GM23248 (cell line): ENCODE data around the gene ELF2. TPM values are rescaled to one million over a fixed set of nuclear protein-coding genes. Genes with fewer than 3 reads are reported as not detected.

ENCODE experiments used
- DNase-seq: peaks from one replicate; pipeline ENCODE4 v3.0.0-alpha.2; 2015
- H2AFZ ChIP-seq: fragments of 200-600 bp; sonication (generic); 2 replicates; pipeline ENCODE4 v1.6.1; 2016; ENCODE audit warnings: antibody characterized with exemption
- H3F3A ChIP-seq: fragments of 200-600 bp; sonication (generic); 2 replicates; pipeline ENCODE4 v1.6.1; 2016; ENCODE audit warnings: mild to moderate bottlenecking, antibody characterized with exemption, mixed run types; ENCODE audit not compliant: insufficient read depth
- H3K27ac ChIP-seq: fragments of 200-600 bp; sonication (generic); 2 replicates; pipeline ENCODE4 v1.5.1; 2016; ENCODE audit warnings: mild to moderate bottlenecking
- H3K27me3 ChIP-seq: fragments of 200-600 bp; sonication (generic); replicated peaks from 2 replicates; pipeline ENCODE4 v1.6.1; 2016; ENCODE audit warnings: mild to moderate bottlenecking; ENCODE audit not compliant: insufficient read depth
- H3K36me3 ChIP-seq: fragments of 200-600 bp; sonication (generic); 2 replicates; pipeline ENCODE4 v1.6.1; 2016; ENCODE audit warnings: low read depth, mild to moderate bottlenecking
- H3K4me1 ChIP-seq: fragments of 200-600 bp; sonication (generic); 2 replicates; pipeline ENCODE4 v1.6.1; 2016; ENCODE audit warnings: mild to moderate bottlenecking; ENCODE audit not compliant: insufficient read depth
- H3K4me2 ChIP-seq: fragments of 200-600 bp; sonication (generic); one replicate; pipeline ENCODE4 v1.6.1; 2016; ENCODE audit warnings: mild to moderate bottlenecking; ENCODE audit not compliant: unreplicated experiment
- H3K4me3 ChIP-seq: fragments of 200-600 bp; sonication (generic); 2 replicates; pipeline ENCODE4 v1.5.1; 2016; ENCODE audit warnings: mild to moderate bottlenecking
- H3K79me2 ChIP-seq: fragments of 200-600 bp; sonication (generic); 2 replicates; pipeline ENCODE4 v1.6.1; 2016; ENCODE audit warnings: mild to moderate bottlenecking; ENCODE audit not compliant: insufficient read depth
- H3K9ac ChIP-seq: fragments of 200-600 bp; sonication (generic); 2 replicates; pipeline ENCODE4 v1.6.1; 2016; ENCODE audit warnings: mild to moderate bottlenecking
- H3K9me2 ChIP-seq: fragments of 200-600 bp; sonication (generic); 2 replicates; pipeline ENCODE4 v1.6.1; 2016; ENCODE audit warnings: mixed run types, mild to moderate bottlenecking, moderate library complexity; ENCODE audit not compliant: insufficient read depth
- H3K9me3 ChIP-seq: fragments of 200-600 bp; sonication (generic); one replicate; pipeline ENCODE4 v1.6.1; 2017; ENCODE audit warnings: low read depth
- H4K20me1 ChIP-seq: fragments of 200-600 bp; sonication (generic); 2 replicates; pipeline ENCODE4 v1.6.0; 2016; ENCODE audit not compliant: insufficient read depth
- EZH2 ChIP-seq: fragments of 200-600 bp; sonication (generic); IDR thresholded peaks from 2 replicates; pipeline ENCODE4 v1.6.1; 2018; ENCODE audit warnings: antibody characterized with exemption, mild to moderate bottlenecking; ENCODE audit not compliant: insufficient read depth, poor library complexity, severe bottlenecking
- EZH2phosphoT487 ChIP-seq: fragments of 200-600 bp; sonication (generic); IDR thresholded peaks from 2 replicates; pipeline ENCODE4 v1.6.1; 2018; ENCODE audit warnings: antibody characterized with exemption, moderate library complexity, mild to moderate bottlenecking, low read depth; ENCODE audit not compliant: insufficient read depth
- WGBS, 2 experiments: methylation state at CpG; one replicate each; pipeline ENCODE4 v1.1.6; 2015 to 2017; ENCODE audit warnings: low lambda C conversion rate in 2 of 2, low coverage in 1 of 2; ENCODE audit errors: missing lambda C conversion rate in 2 of 2; 5-methylcytosine and 5-hydroxymethylcytosine counted together
- in situ Hi-C: fragments of 300-500 bp; cut with MboI; formaldehyde crosslinking; loops from 2 replicates; pipeline ENCODE4 v1.15.0; 2020
- polyA plus RNA-seq: library from polyadenylated mRNA; unstranded; fragments of >200 nt; fragmentation: Nextera tagmentation; extraction: Ambion mirVana; gene quantifications from 2 replicates; pipeline ENCODE4 v1.2.1, GENCODE V29; 2016
- total RNA-seq: library from RNA; depleted of rRNA; stranded (reverse); fragments of >200 nt; shearing (Covaris generic); gene quantifications from 2 replicates; pipeline ENCODE4 v1.2.3, GENCODE V29; 2014

ELF2 gene
- total and polyA plus RNA-seq, 2 experiments from 2014 or later: 18.8 to 34.5 TPM

DNA sequence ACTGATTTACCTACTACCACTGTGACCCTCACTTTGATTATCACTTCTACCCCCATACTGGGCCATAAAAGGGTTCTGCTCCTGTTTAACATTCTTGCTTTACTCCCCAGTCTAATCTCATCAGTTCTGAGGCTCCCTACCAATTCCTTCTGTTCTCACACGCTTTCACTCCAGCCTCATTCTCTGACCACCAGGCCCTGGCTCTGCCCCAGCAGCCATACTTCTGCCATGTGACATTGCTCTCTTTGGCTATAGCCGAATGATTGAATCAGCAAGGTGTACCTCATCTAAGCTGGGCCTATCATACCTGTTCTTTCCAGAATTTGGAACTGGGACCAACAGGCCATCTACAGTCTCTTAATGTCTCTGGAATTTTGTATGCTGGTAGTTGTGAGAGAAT, 14.4 kb upstream of the ELF2 start:
- in situ Hi-C loops: no loop called here
- Histone ChIP-seq H3K27me3 (no peaks in the 10 kb centered on the region), H3K36me3 (no peaks in the 10 kb centered on the region), H3K4me2 (no peak overlapping the region), H3K9me3 (no peaks in the 10 kb centered on the region), H3K79me2 (no peaks in the 10 kb centered on the region), H2AFZ (peak overlapping the region; percentile 33; the same call in 1 of the 2 replicates), H4K20me1 (no peaks in the 10 kb centered on the region), H3K4me1 (no peaks in the 10 kb centered on the region), H3K9ac (no peak overlapping the region), H3K4me3 (no peak overlapping the region), H3K9me2 (no peaks in the 10 kb centered on the region), H3F3A (no peaks in the 10 kb centered on the region), H3K27ac (no peak overlapping the region)
- DNase-seq: no peak
- WGBS, 2 experiments: 92 to 95% methylated on average over 2 of the region's 2 CpGs
- no peak for TF ChIP-seq EZH2phosphoT487
- TF ChIP-seq EZH2: no peak

DNA sequence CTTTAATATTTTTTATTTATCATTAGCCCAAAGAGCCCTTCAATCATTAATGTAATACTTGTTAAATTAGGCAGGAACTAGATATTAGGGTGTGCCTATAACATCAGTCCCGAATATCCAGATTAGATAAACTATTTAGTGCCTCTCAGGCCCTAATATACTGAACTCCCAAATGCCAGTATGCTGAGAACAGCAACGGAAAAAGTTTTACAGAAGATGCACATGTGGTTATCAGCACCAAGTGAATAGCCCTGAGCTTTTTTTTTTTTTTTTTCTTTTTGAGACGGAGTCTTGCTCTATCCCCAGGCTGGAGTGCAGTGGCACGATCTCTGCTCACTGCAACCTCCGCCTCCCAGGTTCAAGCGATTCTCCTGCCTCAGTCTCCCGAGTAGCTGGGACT, 13.0 kb upstream of the ELF2 start:
- Histone ChIP-seq H3K36me3 (no peaks in the 10 kb centered on the region), H3K9ac (no peak overlapping the region), H3K27me3 (no peaks in the 10 kb centered on the region), H2AFZ (no peak overlapping the region), H3K4me2 (no peak overlapping the region), H4K20me1 (no peaks in the 10 kb centered on the region), H3K4me3 (no peak overlapping the region), H3K9me2 (no peaks in the 10 kb centered on the region), H3K9me3 (no peaks in the 10 kb centered on the region), H3K27ac (no peak overlapping the region), H3K79me2 (no peaks in the 10 kb centered on the region), H3F3A (no peaks in the 10 kb centered on the region), H3K4me1 (no peaks in the 10 kb centered on the region)
- no peak for DNase-seq
- WGBS, 2 experiments: 78 to 83% methylated on average over 7 of the region's 7 CpGs
- in situ Hi-C loops: no loop called here
- TF ChIP-seq EZH2phosphoT487 (no peak), EZH2 (no peak)

DNA sequence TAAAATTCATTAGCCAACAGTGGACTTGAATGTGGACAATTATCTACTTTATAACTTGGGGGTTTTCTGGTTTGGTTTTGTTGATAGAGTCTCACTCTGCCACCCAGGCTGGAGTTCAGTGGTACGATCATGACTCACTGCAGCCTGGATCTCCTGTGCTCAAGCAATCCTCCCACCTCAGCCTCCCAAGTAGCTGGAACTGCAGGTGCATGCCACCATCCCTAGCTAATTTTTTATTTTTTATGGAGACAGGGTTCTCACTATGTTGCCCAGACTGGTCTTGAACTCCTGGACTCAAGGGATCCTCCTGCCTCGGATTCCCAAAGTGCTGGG, 12.4 kb upstream of the ELF2 start:
- TF ChIP-seq EZH2 (no peak), EZH2phosphoT487 (no peak)
- in situ Hi-C loops: no loop called here
- no peak for DNase-seq
- H3K4me1 ChIP-seq: no peaks in the 10 kb centered on the region
- no peaks in the 10 kb centered on the region for H3K9me3 ChIP-seq
- H3K79me2 ChIP-seq: no peaks in the 10 kb centered on the region
- H3K9ac ChIP-seq: no peak overlapping the region
- WGBS, 2 experiments: 84 to 89% methylated on average over 2 of the region's 2 CpGs
- no peak overlapping the region for H3K4me3 ChIP-seq
- no peak overlapping the region for H2AFZ ChIP-seq
- H3F3A ChIP-seq: no peaks in the 10 kb centered on the region
- H3K27ac ChIP-seq: no peak overlapping the region
- no peak overlapping the region for H3K4me2 ChIP-seq
- H3K27me3 ChIP-seq: no peaks in the 10 kb centered on the region
- no peaks in the 10 kb centered on the region for H3K36me3 ChIP-seq
- H3K9me2 ChIP-seq: no peaks in the 10 kb centered on the region
- no peaks in the 10 kb centered on the region for H4K20me1 ChIP-seq

DNA sequence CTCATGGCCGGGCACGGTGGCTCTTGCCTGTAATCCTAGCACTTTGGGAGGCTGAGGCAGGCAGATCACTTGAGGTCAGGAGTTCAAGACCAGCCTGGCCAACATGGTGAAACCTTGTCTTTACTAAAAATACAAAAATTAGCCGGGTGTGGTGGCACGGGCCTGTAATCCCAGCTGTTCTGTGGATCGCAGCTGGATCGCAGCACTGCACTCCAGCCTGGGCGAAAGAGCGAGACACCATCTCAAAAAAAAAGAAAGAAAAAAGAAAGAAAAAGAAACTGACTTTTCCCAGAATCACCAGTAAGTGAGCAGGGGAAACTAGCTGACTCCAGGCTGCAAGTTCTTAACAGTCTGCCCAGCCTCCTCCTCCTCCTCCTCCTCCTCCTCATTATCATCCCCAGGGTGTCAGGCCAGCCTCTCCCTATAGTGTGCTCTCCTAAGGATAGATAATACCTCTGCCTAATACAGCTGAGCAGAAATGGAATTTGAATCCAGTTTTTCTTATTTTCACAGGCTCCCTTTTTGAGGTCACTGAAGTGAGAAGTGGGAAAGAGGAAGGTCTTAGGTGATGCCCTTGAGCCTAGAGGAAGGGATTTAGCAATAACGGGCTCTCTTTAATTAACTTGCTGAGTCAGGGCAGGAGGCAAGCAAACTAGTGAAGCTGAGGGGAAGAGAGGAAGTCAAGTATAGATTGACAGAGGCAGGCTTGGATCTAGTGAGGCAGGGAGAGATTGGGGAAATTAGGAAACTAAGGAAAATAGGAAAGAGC, 11.8 kb upstream of the ELF2 start:
- H3K27me3 ChIP-seq: no peaks in the 10 kb centered on the region
- H3K4me2 ChIP-seq: no peak overlapping the region
- H3F3A ChIP-seq: no peaks in the 10 kb centered on the region
- H3K4me1 ChIP-seq: no peaks in the 10 kb centered on the region
- H3K36me3 ChIP-seq: no peaks in the 10 kb centered on the region
- no peak overlapping the region for H2AFZ ChIP-seq
- TF ChIP-seq EZH2phosphoT487: no peak
- TF ChIP-seq EZH2: no peak
- H3K4me3 ChIP-seq: no peak overlapping the region
- H4K20me1 ChIP-seq: no peaks in the 10 kb centered on the region
- DNase-seq: no peak
- no peak overlapping the region for H3K27ac ChIP-seq
- WGBS, 2 experiments: 70 to 75% methylated on average over 8 to 9 of the region's 9 CpGs
- H3K9me2 ChIP-seq: no peaks in the 10 kb centered on the region
- no peaks in the 10 kb centered on the region for H3K9me3 ChIP-seq
- in situ Hi-C loops: no loop called here
- H3K9ac ChIP-seq: no peak overlapping the region
- H3K79me2 ChIP-seq: no peaks in the 10 kb centered on the region

DNA sequence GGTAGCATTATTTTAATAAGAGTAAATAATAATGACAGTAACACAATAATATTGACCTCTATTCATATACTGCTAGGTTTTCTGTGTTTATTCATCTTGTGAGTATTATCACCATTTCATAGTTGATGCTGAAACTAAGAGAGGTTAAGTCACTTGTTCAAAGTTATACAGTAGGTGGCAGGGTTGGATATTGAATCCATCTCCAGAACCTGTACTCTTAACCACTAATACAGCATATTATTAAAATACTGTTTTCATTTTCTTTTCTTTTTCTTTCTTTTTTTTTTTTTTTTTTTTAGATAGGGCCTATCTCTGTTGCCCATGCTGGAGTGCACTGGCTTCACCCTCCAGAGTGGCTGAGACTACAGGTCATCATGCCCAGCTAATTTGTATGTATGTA, 7.1 kb upstream of the ELF2 start:
- no peaks in the 10 kb centered on the region for H3K27me3 ChIP-seq
- H3K9me2 ChIP-seq: no peaks in the 10 kb centered on the region
- no peak overlapping the region for H2AFZ ChIP-seq
- no peak overlapping the region for H3K27ac ChIP-seq
- H3K4me2 ChIP-seq: no peak overlapping the region
- in situ Hi-C loops: no loop called here
- DNase-seq: peak; percentile 53
- H3K4me1 ChIP-seq: no peaks in the 10 kb centered on the region
- no peak overlapping the region for H3K9ac ChIP-seq
- no peaks in the 10 kb centered on the region for H3K9me3 ChIP-seq
- H3K79me2 ChIP-seq: no peaks in the 10 kb centered on the region
- no peaks in the 10 kb centered on the region for H4K20me1 ChIP-seq
- TF ChIP-seq EZH2phosphoT487 (no peak), EZH2 (no peak)
- H3F3A ChIP-seq: no peaks in the 10 kb centered on the region
- H3K4me3 ChIP-seq: no peak overlapping the region
- H3K36me3 ChIP-seq: no peaks in the 10 kb centered on the region
